ENCODE measurements around the gene DLEC1.

Gene DLEC1

DNA sequence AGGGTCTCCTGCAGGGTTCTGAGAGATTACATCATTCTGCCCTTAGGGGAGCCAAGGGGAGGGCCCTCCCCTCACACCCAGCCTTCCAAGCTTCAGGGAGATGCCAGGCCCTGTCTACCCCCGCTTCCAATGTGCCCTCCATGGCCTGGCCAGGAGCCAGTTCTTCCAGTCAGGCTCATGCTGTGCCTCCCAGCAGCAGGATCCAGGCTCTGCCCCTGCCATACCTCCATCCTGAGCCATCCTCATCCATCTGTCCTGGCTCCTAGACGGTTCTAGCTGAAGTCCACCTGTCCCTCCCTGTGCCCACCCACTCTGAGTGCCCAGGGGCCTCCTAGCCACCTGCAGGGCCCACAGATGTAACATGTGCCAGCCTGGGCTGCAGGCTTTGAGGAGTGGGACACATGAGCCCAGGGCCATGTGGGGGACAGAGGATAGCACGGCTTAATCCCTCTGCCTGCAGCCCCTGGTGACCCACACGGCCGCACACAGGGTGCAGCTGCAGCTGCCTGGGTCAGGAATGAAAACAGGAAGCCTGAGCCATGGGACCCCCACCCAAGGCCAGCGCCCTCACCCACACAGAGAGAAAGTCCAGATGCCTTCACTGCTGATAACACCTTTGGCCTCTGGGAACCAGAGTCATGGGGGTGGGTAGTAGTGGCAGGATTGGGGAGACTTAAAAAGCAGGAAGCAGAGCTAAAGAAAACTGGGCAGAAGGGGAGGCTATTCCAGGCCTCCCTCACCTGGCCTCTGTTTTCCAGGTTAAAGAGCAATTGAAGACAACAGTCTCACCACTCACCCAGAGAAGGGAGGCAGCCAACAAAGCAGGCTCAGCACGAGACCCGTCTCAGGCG lies 21.3 kb upstream of the DLEC1 start:
- no peak overlapping the region for H3K4me3 Mint-ChIP-seq
- peaks cover 36% of the 10 kb centered on the region for H3K36me3 Mint-ChIP-seq (ENCODE audit: low read depth)
- H3K9me3 Mint-ChIP-seq = peaks cover 12% of the 10 kb centered on the region
- TF ChIP-seq CTCF (IDR thresholded peaks at IDR 0.05) = no peak
- DNase-seq = no peak
- peaks cover 12% of the 10 kb centered on the region for H3K4me1 Mint-ChIP-seq
- peaks cover 11% of the 10 kb centered on the region for H3K27me3 Mint-ChIP-seq (ENCODE audit: low read depth, poor library complexity)
- no peak overlapping the region for H3K27ac Mint-ChIP-seq

DNA sequence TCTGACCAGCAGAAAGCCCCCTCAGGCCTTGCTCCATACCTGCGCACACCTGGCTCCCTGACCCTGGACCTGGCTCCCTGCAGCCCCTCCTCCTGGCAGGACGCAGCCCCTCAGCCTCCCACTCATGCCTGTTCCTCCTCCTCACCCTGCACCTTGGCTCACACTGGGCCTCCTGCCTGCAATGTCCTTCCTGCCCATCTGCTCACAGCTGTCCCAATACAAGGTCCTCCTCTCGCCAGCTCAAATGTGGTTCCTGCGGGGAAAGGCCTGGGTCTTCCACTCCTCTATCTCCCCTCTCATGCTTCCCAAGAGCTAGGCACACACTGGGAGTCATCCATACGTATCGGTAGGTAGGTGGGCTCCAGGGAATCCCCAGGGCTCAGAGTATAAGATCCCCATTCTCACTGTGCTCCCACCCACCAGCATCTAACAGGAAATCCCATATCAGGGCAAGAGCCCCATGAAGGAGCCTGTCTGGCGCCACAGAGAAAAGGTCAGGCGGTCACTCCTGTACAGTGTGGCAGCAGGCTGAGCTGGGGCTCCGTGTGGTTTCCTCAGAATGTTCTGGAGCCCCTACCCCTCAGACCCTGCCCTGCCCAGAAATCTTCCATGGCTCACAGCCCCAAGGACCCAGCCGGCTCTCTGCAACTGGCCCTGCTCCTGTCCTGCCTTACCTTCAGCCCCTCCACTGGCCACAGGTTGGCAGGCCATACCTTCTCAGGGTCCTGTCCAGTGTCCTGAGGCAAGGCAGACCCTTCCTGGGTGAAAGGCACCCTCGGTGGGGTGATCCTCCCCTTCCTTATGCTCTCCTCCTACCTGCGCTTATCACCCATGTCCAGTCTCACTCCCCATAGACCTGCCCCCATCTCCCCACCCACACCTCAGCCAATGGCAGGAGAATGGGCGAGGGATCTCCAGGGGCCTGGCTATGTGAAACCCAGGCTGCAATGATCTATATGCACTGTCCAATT lies 20.4 kb upstream of the DLEC1 start:
- Mint-ChIP-seq H3K4me1 (peaks cover 20% of the 10 kb centered on the region), H3K4me3 (no peak overlapping the region), H3K36me3 (ENCODE audit: low read depth) (peaks cover 34% of the 10 kb centered on the region), H3K27me3 (ENCODE audit: low read depth, poor library complexity) (peaks cover 11% of the 10 kb centered on the region), H3K9me3 (peaks cover 12% of the 10 kb centered on the region), H3K27ac (peak overlapping the region; percentile 90)
- no peak for DNase-seq
- no peak for TF ChIP-seq CTCF (IDR thresholded peaks at IDR 0.05)

DNA sequence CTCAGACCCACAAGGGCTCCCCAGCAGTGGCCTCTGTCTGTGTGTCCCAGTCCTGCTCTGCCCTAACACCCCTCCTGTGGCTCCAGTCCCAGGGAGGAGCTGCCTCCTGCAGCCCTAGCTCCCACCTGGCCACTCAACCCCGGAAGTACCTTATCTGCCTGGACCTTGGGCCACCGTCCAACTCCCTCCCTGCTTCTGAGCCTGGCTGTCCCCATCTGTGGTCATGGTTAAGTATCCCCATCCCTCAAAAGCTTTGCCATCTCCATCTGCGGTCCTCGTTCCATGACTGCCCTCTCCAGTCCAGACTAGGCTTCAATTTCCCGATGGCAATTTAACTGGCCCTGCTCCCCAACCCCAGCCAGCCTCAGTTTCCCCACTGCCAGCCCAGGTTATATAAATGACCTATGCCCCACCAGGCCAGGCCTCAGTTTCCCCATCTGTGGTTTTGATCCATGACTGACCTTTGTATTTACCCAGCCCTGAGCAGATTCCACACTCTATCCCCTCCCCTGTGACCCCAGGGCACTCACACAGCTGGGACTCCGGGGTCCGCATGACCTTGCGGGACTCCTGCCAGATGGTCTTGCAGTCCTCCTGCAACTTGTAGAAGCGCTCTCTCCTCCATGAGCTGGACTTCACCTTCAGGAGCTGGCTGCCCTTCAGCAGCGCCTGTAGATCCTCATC lies 19.2 kb upstream of the DLEC1 start:
- H3K27ac Mint-ChIP-seq = no peak overlapping the region
- H3K4me3 Mint-ChIP-seq = no peak overlapping the region
- peaks cover 27% of the 10 kb centered on the region for H3K4me1 Mint-ChIP-seq
- H3K36me3 Mint-ChIP-seq (ENCODE audit: low read depth) = peaks cover 22% of the 10 kb centered on the region
- H3K9me3 Mint-ChIP-seq = peaks cover 9% of the 10 kb centered on the region
- TF ChIP-seq CTCF (IDR thresholded peaks at IDR 0.05) = no peak
- DNase-seq = no peak
- peaks cover 15% of the 10 kb centered on the region for H3K27me3 Mint-ChIP-seq (ENCODE audit: low read depth, poor library complexity)

DNA sequence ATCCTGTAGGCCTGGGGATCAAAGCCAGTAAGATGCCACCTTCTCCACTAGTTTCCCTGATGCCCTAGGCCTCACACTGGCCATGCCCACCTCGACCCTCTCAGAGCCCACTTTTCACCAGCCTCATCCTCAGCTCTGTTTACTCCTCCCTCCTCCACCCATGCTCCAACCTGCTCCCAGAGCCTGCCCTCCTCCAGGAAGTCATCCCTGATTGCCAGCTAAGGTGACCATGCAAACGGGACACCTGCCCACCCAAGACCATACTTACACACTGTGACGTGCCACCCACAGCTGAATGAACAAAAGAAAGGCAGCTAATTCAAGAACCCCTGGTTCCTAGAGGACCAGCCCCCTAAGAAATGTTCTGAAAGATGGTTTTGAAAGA lies 18.7 kb upstream of the DLEC1 start:
- peaks cover 31% of the 10 kb centered on the region for H3K4me1 Mint-ChIP-seq
- peaks cover 4% of the 10 kb centered on the region for H3K9me3 Mint-ChIP-seq
- peaks cover 16% of the 10 kb centered on the region for H3K36me3 Mint-ChIP-seq (ENCODE audit: low read depth)
- peaks cover 19% of the 10 kb centered on the region for H3K27me3 Mint-ChIP-seq (ENCODE audit: low read depth, poor library complexity)
- no peak overlapping the region for H3K4me3 Mint-ChIP-seq
- TF ChIP-seq CTCF (IDR thresholded peaks at IDR 0.05) = no peak
- H3K27ac Mint-ChIP-seq = no peak overlapping the region
- DNase-seq = no peak

DNA sequence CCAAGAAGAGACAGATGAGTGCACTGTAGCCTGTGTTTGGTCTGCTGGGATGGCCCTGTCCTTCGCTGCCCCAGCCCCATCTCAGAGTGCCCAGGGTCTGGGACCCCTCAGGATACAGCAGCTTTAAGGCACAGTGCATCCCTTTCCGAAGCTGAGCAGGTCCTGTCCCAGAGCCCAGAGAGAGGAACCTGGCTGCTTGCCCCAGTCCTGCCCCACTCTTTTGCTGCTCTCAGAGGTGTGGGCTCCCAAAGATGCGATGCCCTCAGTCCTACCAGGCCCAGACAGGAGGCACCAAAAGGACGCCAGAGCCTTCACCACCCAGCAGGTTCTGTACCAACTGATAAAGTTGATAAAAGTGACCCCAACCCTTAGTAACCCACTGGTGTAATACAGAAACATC lies 17.8 kb upstream of the DLEC1 start:
- Mint-ChIP-seq H3K27ac (no peak overlapping the region), H3K4me3 (no peak overlapping the region), H3K27me3 (ENCODE audit: low read depth, poor library complexity) (peaks cover 24% of the 10 kb centered on the region), H3K4me1 (peaks cover 37% of the 10 kb centered on the region), H3K36me3 (ENCODE audit: low read depth) (peaks cover 8% of the 10 kb centered on the region), H3K9me3 (no peaks in the 10 kb centered on the region)
- no peak for DNase-seq
- no peak for TF ChIP-seq CTCF (IDR thresholded peaks at IDR 0.05)

Data from nephron progenitor cell (in vitro differentiated cells).